Liver (tissue), 1 donor: ENCODE measurements around the gene MAP2K6.

Experiments used
- MAX ChIP-seq: IDR thresholded peaks from 2 replicates; pipeline ENCODE4 v1.6.1; 2016; ENCODE audit warnings: antibody characterized with exemption
- REST ChIP-seq: IDR thresholded peaks from 2 replicates; pipeline ENCODE4 v1.6.1; 2016; ENCODE audit warnings: antibody characterized with exemption, mild to moderate bottlenecking

DNA sequence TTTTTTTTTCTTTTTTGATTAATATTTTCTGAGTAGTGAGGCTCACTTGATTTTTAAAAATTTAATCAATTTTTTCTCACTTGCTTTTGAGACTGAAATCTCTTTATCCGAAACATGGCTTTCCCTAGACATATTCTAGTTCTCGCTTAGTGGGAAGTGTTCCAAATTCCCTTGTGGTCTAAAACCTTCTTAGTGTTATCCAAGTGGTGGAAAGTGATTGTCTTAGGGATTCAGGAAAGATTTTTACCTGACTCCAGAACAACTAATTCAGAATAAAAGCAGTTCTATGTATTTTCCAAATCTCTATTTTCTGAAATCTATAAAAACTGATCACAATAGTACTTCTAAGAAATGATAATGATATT, 178.8 kb downstream of the MAP2K6 start:
- TF ChIP-seq REST (no peak), MAX (no peak)
